HEK293 (cell line): ENCODE data around the gene FBXO28.

Experiments
- CTCF ChIP-seq: fragments of 450-650 bp; formaldehyde crosslinking; IDR thresholded peaks from 2 replicates; pipeline ENCODE4 v1.5.1; 2016; ENCODE audit warnings: missing biosample characterization, missing genetic modification characterization
- MEIS1 ChIP-seq: sonication (generic); formaldehyde crosslinking; IDR thresholded peaks from 2 replicates; pipeline ENCODE4 v1.8.1; 2022; ENCODE audit warnings: missing genetic modification reagents, mild to moderate bottlenecking, borderline replicate concordance
- PRDM2 ChIP-seq: fragments of 450-650 bp; formaldehyde crosslinking; IDR thresholded peaks from 2 replicates; pipeline ENCODE4 v1.5.1; 2016; ENCODE audit warnings: missing biosample characterization, missing genetic modification characterization, borderline replicate concordance
- RBAK ChIP-seq: fragments of 450-650 bp; formaldehyde crosslinking; IDR thresholded peaks from 2 replicates; pipeline ENCODE4 v1.5.1; 2016; ENCODE audit warnings: missing biosample characterization, missing genetic modification characterization
- TSHZ1 ChIP-seq: fragments of 450-650 bp; formaldehyde crosslinking; IDR thresholded peaks from 2 replicates; pipeline ENCODE4 v1.5.1; 2016; ENCODE audit warnings: missing biosample characterization, missing genetic modification characterization, borderline replicate concordance
- ZBTB1 ChIP-seq: fragments of 450-650 bp; formaldehyde crosslinking; IDR thresholded peaks from 2 replicates; pipeline ENCODE4 v1.5.1; 2016; ENCODE audit warnings: missing biosample characterization, missing genetic modification characterization
- ZFP37 ChIP-seq: fragments of 450-650 bp; formaldehyde crosslinking; IDR thresholded peaks from 2 replicates; pipeline ENCODE4 v1.5.1; 2016; ENCODE audit warnings: missing biosample characterization, missing genetic modification characterization
- ZFP69B ChIP-seq: fragments of 450-650 bp; formaldehyde crosslinking; IDR thresholded peaks from 2 replicates; pipeline ENCODE4 v1.5.1; 2016; ENCODE audit warnings: missing biosample characterization, missing genetic modification characterization
- ZNF155 ChIP-seq: fragments of 450-650 bp; formaldehyde crosslinking; IDR thresholded peaks from 2 replicates; pipeline ENCODE4 v1.5.1; 2016; ENCODE audit warnings: missing biosample characterization, missing genetic modification characterization
- ZNF211 ChIP-seq: fragments of 450-650 bp; formaldehyde crosslinking; IDR thresholded peaks from 2 replicates; pipeline ENCODE4 v1.5.1; 2016; ENCODE audit warnings: low read depth, missing biosample characterization, missing genetic modification characterization
- ZNF248 ChIP-seq: fragments of 450-650 bp; formaldehyde crosslinking; IDR thresholded peaks from 2 replicates; pipeline ENCODE4 v1.5.1; 2017; ENCODE audit warnings: missing biosample characterization, missing genetic modification characterization
- ZNF350 ChIP-seq: fragments of 450-650 bp; formaldehyde crosslinking; IDR thresholded peaks from 2 replicates; pipeline ENCODE4 v1.5.0; 2017; ENCODE audit warnings: missing biosample characterization, mild to moderate bottlenecking, missing genetic modification characterization
- ZNF366 ChIP-seq: fragments of 450-650 bp; formaldehyde crosslinking; conservative IDR thresholded peaks from 2 replicates; pipeline ENCODE4 v1.5.1; 2016; ENCODE audit warnings: missing biosample characterization, missing genetic modification characterization
- ZNF404 ChIP-seq: fragments of 450-650 bp; formaldehyde crosslinking; IDR thresholded peaks from 2 replicates; pipeline ENCODE4 v1.5.1; 2017; ENCODE audit warnings: missing biosample characterization, missing genetic modification characterization
- ZNF433 ChIP-seq: fragments of 450-650 bp; formaldehyde crosslinking; IDR thresholded peaks from 2 replicates; pipeline ENCODE4 v1.5.1; 2016; ENCODE audit warnings: missing biosample characterization, missing genetic modification characterization, low read depth
- ZNF518A ChIP-seq: fragments of 450-650 bp; formaldehyde crosslinking; conservative IDR thresholded peaks from 2 replicates; pipeline ENCODE4 v1.5.1; 2016; ENCODE audit warnings: low read depth, missing biosample characterization, missing genetic modification characterization
- ZNF600 ChIP-seq: fragments of 450-650 bp; formaldehyde crosslinking; IDR thresholded peaks from 2 replicates; pipeline ENCODE4 v1.5.1; 2016; ENCODE audit warnings: missing biosample characterization, missing genetic modification characterization
- ZNF670 ChIP-seq: fragments of 450-650 bp; formaldehyde crosslinking; IDR thresholded peaks from 2 replicates; pipeline ENCODE4 v1.5.1; 2016; ENCODE audit warnings: missing biosample characterization, missing genetic modification characterization, low read depth
- ZNF692 ChIP-seq: fragments of 450-650 bp; formaldehyde crosslinking; IDR thresholded peaks from 2 replicates; pipeline ENCODE4 v1.5.1; 2016; ENCODE audit warnings: missing biosample characterization, missing genetic modification characterization
- ZNF843 ChIP-seq: fragments of 450-650 bp; formaldehyde crosslinking; IDR thresholded peaks from 2 replicates; pipeline ENCODE4 v1.5.1; 2016; ENCODE audit warnings: missing biosample characterization, missing genetic modification characterization

Gene FBXO28

GRCh38 chr1:224113918-224114786 lies at the start of gene FBXO28 (continued):
- TF ChIP-seq TSHZ1 (tag by site-specific recombination): peak; percentile 52; the same call in 1 of the 2 replicates
- no peak for TF ChIP-seq ZNF433 (tag by site-specific recombination)
- no peak for TF ChIP-seq ZNF350 (tag by site-specific recombination)
- no peak; the same call in 1 of the 2 replicates for TF ChIP-seq CTCF (tag by site-specific recombination)
- peak; percentile 86; the same call in 1 of the 2 replicates for TF ChIP-seq ZNF692 (tag by site-specific recombination)
- TF ChIP-seq ZFP69B (tag by site-specific recombination): peak; percentile 74; the same call in 1 of the 2 replicates
- no peak for TF ChIP-seq RBAK
- TF ChIP-seq ZFP37 (tag by site-specific recombination): peak; percentile 98
- TF ChIP-seq PRDM2 (tag by site-specific recombination): no peak
- TF ChIP-seq ZNF518A (tag by site-specific recombination): peak; percentile 98
- no peak for TF ChIP-seq ZNF211 (tag by site-specific recombination)
- peak; percentile 83 for TF ChIP-seq ZNF843 (tag by site-specific recombination)
- peak; percentile 86 for TF ChIP-seq ZNF600 (tag by site-specific recombination)
- no peak for TF ChIP-seq ZNF670 (tag by site-specific recombination)
- TF ChIP-seq ZNF155 (tag by site-specific recombination): no peak
- TF ChIP-seq ZNF366 (tag by site-specific recombination): 0 out of 2 replicates have a peak, but pooled peaks have one; percentile 41
- TF ChIP-seq ZNF404 (tag by site-specific recombination): no peak
- TF ChIP-seq MEIS1 (CRISPR knock-in tag): no peak
- no peak for TF ChIP-seq ZNF248
- TF ChIP-seq ZBTB1: no peak
